NK-92 (cell line): ENCODE results near the gene KLHDC7A.

Source experiments
- DNase-seq: peaks from one replicate; lab custom pipeline; 2025; ENCODE audit not compliant: unreplicated experiment; lab: John Stamatoyannopoulos, UW

Gene KLHDC7A

DNA sequence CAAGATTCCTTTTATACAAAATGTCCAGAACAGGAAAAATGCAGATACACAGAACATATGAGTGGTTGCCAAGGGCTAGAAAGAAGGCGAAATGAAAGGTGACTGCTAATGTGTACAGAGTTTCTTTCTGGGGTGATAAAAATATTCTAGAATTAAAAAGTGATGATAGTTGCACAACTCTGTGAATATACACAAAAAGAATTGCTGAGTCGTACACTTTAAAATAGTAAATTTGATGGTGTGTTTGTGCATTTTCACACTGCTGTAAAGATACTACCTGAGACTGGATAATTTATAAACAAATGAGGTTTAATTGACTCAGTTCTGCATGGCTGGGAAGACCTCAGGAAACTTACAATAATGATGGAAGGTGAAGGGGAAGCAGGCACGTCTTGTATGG, 23.9 kb downstream of the KLHDC7A start:
- DNase-seq = no peak

- DNase-seq = no peak
Measured at GRCh38 chr1:18505666-18506065, 24.9 kb downstream of the KLHDC7A start.

- DNase-seq = no peak
Measured at GRCh38 chr1:18508084-18508483, 27.4 kb downstream of the KLHDC7A start.

DNA sequence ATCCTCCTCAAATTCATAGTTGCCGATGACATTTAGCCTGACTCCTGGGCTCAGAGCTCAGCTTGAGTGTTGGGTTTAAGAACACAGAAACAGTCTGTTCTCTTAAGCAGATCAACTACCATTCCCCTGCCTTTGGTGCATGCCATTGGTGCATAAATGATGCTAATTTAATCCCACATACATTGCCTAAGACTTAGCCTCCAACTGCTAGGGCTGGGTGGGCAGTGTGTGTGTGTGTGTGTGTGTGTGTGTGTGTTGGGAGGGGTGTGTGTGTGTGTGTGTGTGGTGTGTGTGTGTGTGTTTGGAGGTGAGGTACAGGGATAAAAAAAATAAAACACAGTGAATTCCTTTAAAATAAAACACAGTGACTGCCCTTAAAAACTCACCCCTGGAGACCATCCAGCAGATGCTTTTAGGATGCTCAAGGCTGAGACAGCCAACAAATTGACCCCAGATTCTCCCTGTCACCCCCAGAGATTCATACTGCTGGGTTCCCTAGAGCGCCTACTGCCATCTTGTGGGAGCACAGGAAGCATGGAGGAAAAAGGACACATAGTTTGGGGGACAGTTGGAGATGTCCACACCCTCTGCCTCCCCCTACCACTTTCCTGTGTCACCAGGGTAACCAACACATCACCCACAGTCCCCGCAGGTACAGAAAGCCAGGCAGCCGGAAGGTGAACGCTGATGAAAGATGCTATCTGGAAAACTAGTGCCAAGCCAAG, 30.6 kb downstream of the KLHDC7A start:
- DNase-seq = no peak

GRCh38 chr1:18511874-18512150, 31.1 kb downstream of the KLHDC7A start:
- no peak for DNase-seq

DNA sequence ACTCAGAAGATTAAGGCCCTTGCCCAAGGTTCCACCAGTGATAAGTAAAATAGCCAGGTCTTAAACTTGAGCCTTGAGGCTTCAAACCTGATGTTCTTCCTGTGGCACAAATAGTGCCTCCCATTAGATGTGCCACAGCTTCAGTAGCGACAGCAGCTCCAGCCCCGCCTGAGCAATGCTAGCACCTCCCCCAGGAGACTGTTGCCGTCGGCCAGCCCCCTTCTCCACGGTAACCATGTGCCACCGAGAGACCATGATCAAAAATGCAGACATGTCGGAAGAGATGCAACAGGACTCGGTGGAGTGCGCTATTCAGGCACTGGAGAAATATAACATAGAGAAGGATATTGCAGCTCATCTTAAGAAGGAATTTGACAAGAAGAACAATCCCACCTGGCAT, 32.2 kb downstream of the KLHDC7A start:
- no peak for DNase-seq

- no peak for DNase-seq
Measured at GRCh38 chr1:18513995-18514394, 33.3 kb downstream of the KLHDC7A start.

GRCh38 chr1:18515120-18515667, 34.5 kb downstream of the KLHDC7A start:
- DNase-seq = no peak

DNA sequence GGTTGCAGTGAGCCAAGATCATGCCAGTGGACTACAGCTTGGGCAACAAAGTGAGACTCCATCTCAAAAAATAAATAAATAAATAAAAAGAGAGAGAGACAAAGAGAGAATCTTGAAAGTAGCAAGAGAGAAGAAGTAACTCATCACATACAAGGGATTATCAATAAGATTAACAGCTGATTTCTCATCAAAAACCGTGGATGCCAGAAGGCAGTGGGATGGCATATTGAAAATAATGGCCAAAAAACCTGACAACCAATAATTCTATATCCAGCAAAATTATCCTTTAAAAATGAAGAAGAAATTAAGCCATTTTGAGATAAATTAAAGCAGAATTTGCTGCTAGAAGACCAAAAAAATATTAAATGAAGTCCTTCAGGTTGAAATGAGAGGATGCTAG, 35.7 kb downstream of the KLHDC7A start:
- DNase-seq = no peak

- DNase-seq = no peak
Measured at GRCh38 chr1:18526436-18527275, 45.9 kb downstream of the KLHDC7A start.

- DNase-seq = no peak
Measured at GRCh38 chr1:18527514-18527913, 46.8 kb downstream of the KLHDC7A start.

DNA sequence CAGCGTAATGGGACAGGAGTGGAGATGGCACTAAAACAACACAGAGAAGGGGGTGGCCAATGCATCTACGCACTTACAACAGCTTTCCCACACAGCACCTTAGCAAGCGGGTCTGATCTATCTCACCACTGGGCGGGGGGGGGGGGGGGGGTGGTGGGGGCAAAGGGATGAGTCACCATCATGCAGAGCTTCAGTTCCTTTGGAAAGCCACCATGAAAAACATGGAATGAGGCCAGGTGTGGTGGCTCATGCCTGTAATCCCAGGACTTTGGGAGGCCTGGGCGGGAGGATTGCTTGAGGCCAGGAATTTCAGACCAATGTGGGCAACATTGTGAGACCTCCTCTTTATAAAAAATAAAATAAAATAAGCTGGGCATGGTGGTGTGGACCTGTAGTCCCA, 47.2 kb downstream of the KLHDC7A start:
- DNase-seq = no peak

DNA sequence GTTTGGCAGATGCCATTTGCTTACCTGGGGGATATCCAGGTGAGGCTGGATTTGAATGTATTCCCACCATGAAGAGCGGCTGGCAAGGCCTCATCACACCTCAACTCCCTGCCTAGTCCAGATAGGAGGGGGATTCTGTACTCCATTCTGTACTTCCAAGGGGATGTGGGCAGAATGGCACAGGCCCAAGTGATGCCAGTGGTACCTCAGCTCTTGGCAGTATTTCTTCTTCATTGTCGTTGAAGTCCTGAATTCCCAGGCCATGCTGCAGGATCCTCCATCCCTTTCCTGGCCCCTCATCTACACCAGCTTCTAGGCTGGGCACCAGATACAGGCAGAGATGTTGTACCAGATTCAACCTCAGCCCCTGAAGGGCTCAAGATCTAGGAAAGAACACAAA, 47.9 kb downstream of the KLHDC7A start:
- DNase-seq = no peak

DNA sequence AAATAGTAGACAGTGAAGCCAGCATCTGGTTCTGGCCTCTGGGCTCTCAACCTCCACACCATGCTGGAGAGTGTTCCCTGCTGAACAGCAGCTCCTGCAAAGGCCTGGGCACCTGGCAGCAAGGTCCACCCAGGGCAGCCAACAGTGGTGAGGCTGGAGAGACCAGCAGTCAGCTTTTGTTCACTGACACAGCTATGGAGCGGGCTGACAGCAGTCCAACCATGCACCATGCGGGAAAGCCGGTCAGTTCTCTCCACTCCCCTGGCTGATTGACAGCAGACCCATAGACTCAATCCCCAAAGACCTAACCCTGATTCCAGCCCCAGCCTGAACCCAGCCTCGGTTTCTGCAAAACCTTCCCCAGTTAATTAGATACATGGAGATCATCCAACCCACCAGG, 49.0 kb downstream of the KLHDC7A start:
- DNase-seq = no peak

GRCh38 chr1:18530587-18531502, 50.1 kb downstream of the KLHDC7A start:
- DNase-seq = no peak

- DNase-seq = no peak
Measured at GRCh38 chr1:18531503-18531845, 50.7 kb downstream of the KLHDC7A start.

GRCh38 chr1:18532390-18533170, 51.9 kb downstream of the KLHDC7A start:
- no peak for DNase-seq

DNA sequence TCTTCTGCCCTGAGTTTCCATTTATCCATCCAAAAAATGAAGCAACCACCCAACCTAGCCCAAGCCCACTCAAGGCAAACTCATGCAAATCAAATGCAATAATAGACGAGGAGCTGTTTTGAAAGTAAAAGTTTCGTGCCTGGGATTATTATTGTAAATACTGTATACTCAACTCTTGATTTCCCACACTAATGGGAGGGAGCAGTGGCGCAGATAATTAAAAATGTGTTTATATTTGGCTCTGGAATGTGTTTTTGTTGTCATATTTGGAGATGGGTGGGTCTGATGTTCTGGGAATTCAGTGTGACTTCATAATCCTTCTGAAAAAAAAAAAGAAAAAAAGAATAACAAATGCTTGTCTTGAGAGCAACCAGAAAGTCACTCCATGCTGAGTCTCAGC, 52.5 kb downstream of the KLHDC7A start:
- no peak for DNase-seq

DNA sequence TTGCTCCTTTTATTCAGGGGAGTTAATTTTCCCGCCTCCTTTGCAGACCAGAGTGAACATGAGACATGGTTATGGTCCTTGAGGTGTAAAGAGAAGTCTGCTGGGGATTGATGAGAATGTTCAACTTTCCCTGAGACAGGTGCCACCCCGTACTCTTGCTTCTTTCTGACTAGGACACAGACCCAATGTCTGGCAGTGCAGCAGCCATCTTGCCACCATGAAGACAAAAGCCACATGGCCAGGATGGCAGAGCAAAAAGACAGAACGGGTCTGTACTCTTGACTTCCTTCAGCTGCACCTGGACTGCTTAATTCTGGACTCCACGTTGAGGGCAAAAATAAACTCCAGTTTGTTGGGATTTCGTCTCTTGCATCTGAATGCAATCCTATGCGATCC, 54.1 kb downstream of the KLHDC7A start:
- DNase-seq = no peak
